KG1 (cell line): ENCODE results near the gene LCN15.
"Not testable (repeated sequence)": the region's sequence is repeated elsewhere in the genome, so short reads cannot be mapped to it uniquely, and the experiment has no call there.

Experiments used
- DNase-seq: peaks from one replicate; lab custom pipeline; 2025; lab: John Stamatoyannopoulos, UW

Gene LCN15, protein sequence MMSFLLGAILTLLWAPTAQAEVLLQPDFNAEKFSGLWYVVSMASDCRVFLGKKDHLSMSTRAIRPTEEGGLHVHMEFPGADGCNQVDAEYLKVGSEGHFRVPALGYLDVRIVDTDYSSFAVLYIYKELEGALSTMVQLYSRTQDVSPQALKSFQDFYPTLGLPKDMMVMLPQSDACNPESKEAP

GRCh38 chr9:136764301-136764891 is at the start of gene LCN15:
TSS of gene LCN15 (minus strand) at chr9:136764518. CDS start at chr9:136764488, 30 bp downstream.
- no peak for DNase-seq

DNA sequence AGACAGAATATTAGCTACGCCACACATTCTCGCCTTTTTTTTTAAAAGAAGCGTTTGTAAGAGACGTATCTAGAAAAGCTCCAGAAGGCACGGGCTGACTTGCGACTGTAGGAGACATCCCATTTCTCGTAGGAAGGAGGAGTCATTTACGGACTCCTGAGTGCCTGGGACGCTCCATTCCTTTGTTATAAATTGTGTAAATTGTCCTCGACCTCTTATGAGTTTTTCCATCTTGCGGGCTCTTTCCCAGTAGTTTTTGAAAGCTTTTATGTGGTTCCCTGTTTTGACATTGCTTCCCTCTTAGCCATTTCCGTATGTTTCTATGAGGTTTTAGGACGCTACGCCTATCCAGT is 44.5 kb upstream of the LCN15 start:
- no peak for DNase-seq

GRCh38 chr9:136808075-136808805 is 43.9 kb upstream of the LCN15 start:
- no peak for DNase-seq

DNA sequence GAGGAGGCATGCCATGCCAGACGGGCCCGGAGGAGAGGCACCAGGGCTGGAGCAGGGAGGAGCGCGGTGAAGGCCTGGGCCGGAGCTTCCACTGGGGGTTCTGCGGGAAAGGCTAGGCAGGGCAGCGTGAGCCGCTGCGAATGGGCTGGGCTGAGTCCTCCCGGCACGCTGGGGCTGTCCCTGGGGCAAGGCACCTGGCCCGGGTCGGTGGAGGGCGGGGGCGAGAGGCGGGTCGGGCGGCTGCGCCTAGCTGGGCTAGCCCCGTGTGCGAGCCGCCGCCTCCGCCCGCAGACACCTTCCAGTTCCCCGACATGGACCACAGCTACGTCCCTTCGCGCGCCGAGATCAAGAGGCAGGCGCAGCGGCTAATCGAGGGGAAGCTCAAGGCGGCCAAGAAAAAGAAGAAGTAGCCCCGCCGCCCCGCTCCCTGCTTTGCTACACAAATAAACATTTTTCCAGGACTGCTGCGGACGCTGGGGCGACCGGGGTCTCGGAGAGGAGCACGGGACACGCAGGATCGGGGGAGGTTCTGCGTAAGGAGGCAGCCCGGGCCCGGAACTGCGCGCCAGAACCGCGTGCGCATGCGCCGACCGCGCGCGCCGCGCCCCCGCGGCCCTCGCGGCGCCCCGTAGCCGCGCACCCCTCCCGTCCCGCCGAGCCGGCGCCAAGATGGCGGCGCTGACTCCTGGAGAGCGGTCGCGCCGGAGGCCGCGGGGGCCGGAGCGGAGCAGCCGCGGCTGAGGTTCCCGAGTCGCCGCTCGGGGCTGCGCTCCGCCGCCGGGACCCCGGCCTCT is 43.2 kb upstream of the LCN15 start, which contains the start of gene RABL6:
RABL6 (plus strand) TSS at position 668 of the 794 bp plus-strand sequence. CDS start 249 bp downstream, outside the sequence.
- peak; percentile 83 for DNase-seq

DNA sequence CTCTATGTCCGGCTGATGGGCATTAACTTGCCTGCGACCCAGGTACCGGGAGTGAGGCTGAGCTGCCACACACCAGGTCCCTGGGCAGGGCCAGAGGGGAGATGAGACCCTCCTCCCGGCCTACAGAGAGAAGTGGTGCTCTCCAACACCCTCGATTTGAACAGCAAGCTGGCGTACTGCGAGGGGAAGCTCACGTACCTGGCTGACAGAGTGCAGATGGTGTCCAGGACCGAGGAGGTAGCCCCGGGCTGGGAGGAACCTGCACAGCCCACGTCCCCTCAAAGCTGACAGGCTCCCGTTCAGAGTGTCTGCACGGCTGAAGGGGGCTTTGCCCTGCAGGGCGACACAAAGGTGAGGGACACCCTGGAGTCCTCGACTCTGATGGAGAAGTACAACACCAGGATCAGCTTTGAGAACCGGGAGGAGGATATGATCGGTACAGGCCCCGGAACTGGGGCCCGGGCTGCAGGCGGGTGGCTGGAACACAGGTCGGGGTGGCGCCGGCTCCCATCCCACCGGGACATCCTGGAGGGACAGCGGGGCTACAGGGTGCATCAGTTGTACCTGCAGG is 42.4 kb upstream of the LCN15 start:
- DNase-seq: no peak

DNA sequence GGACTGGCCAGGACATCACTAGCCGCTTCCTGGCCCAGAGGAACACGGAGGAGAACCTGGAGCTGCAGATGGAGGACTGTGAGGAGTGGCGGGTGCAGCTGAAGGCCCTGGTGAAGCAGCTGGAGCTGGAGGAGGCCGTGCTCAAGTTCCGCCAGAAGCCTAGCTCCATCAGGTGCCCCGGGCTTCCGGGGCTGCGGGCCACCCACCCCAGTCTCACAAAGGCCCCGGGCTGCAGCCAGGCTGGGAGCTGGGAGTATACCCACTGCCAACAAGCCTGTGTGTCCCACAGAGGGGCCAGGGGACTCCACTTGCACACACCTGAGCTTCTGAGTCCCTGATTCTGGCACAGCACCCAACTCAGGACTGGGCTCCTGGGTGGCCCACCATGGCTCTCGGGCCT is 41.7 kb upstream of the LCN15 start:
- DNase-seq: no peak

- no peak for DNase-seq
Measured at GRCh38 chr9:136805207-136805740, 41.0 kb upstream of the LCN15 start.

- no peak for DNase-seq
Measured at GRCh38 chr9:136804509-136805206, 40.3 kb upstream of the LCN15 start.

- no peak for DNase-seq
Measured at GRCh38 chr9:136803551-136804508, 39.5 kb upstream of the LCN15 start.

DNA sequence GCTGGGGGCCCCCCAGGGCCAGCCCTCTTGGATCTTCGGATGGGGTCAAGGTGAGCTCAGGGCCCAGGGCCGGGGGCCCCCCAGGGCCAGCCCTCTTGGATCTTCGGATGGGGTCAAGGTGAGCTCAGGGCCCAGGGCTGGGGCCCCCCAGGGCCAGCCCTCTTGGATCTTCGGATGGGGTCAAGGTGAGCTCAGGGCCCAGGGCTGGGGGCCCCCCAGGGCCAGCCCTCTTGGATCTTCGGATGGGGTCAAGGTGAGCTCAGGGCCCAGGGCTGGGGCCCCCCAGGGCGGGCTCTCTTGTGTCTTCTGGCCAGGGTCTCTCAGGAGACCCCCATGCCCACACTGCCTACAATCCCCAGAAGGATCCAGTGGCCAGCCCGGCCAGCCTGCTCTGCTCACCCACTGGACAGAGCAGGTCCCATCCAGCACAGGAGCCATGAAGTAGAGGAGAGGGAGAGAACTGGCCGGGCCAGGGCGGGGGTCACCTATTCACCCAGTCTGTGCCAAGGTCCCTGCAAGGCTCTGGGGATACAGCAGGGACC is 38.8 kb upstream of the LCN15 start:
- not testable (repeated sequence) for DNase-seq

DNA sequence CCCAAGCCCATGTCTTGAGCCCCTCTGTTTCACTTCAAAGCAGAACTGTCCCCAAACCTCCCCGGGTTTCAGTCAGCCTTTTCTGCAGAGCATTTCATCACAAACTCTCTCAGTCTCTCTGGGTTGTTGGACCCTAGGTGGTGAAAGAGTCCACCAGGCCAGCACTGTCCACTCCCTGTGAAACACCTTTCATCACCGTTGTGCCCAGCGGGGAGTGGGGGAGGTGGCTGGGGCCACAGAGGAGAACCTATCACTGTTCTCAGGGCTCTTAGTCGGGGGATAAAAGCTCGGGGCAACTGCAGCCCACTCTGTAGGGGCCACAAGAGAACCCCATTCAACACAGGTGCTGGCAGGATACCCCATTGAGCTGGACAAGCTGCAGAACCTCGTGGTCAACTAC is 38.0 kb upstream of the LCN15 start:
- DNase-seq: no peak

GRCh38 chr9:136799854-136800657 is 35.7 kb upstream of the LCN15 start:
- no peak for DNase-seq

DNA sequence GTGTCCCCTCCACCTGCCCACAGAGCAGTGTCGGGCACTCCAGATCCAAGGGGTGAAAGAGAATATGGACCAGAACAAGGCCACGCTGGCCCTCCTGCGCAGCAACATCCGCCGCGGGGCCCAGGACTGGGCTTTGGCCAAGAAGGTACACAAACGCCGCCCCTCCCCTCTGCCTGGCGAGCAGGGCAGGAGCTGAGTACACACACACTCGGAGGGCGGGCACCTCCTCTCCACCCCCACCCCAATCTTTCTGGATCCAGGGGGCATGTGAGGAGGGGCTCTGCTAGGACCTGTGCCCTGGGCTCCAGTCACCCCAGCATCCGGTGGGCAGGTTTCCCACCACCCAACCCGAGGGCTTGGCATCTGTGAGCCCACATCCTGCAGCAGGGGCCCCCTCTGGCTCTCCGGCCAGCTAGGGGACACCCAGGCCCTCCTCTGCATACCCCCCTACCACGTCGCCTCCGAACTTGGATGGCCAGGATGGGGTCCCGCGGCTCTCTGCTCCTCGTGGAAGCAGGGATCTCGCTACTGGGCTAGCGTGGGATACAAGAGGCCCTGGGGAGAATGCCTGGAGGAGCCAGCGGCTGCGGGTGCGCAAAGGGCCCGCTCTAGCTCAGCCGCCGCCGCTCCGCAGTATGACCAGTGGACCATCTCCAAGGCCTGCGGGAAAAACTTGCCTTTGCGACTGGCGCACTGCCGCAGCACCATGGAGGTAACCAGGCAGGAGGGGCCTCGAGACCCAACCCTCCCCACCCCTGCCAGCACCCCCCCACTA is 34.9 kb upstream of the LCN15 start:
- no peak for DNase-seq

DNA sequence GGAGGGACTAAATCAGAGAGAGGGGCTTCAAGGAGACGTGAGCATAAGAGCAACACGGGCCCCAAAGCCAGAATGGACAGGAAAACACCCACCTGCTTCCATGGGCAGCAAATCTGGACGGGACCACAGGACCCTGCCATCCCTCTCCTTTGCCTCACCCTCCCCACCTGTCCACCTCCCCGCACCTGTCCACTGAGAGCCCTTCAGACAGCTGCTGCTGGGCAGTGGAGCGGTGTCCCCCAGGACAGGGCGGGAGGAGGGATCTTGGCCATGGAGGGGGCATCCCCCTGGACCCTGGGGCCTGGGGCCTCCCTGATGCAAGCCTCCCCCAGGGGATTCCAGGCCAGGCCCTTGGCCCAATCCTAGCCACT is 34.4 kb upstream of the LCN15 start:
- DNase-seq: no peak

- DNase-seq: not testable (repeated sequence)
Measured at GRCh38 chr9:136796775-136797347, 32.5 kb upstream of the LCN15 start.

- DNase-seq: no peak
Measured at GRCh38 chr9:136796238-136796774, 32.0 kb upstream of the LCN15 start, which contains the start of gene CCDC183. TSS of gene CCDC183 (plus strand) at chr9:136796338. CDS start at chr9:136796398, 60 bp downstream.

DNA sequence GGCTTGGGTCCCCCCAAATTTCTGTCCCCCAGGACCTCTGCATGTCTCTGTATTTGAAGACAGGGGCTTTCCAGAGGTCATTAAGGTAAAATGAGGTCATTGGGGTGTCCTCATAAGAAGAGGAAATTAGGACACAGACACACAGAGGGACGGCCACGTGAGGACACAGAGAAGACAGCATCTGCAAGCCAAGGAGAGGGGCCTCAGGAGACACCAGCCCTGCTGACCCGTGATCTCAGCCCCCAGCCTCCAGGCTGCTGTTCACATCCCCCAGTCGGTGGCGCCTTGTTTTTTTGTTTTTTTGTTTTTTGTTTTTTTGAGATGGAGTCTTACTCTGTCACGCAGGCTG is 30.7 kb upstream of the LCN15 start:
- DNase-seq: no peak
